ENCODE data around the gene MXI1.

DNA sequence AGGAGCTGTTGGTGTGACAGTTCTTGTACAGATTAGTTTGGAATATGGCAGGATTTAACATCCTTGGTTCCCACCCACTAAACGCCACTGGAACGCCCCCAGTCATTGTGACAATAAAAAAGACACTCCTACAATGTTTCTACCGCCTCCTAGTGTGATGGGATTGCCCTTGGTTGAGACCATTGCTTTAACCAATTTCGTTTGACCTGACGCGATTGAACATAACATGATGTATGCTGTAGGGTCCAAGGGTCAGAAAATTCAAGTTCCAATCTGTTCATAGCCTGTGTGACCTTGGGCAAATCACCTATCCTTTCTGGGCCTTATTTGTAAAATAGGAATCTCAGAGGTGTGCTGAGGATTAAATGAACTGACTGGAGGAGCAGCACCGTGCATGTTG, 12.5 kb downstream of the MXI1 start:
- TF ChIP-seq CTCF (conservative IDR thresholded peaks at IDR 0.05; ENCODE audit: low read depth in 2 of 2) (peak; percentile 26 to 56; a peak in 3 of 4 replicates), POLR2AphosphoS5 (IDR thresholded peaks at IDR 0.05; ENCODE audit: low read depth) (no peak), EZH2phosphoT487 (IDR thresholded peaks at IDR 0.05; ENCODE audit: unreplicated experiment) (no peak), EZH2 (IDR thresholded peaks at IDR 0.05; ENCODE audit: low read depth, unreplicated experiment) (no peak), CREB1 (CRISPR knock-in tag; IDR thresholded peaks at IDR 0.05; ENCODE audit: low read depth) (no peak)
- TF ChIP-seq, protein P1, sequence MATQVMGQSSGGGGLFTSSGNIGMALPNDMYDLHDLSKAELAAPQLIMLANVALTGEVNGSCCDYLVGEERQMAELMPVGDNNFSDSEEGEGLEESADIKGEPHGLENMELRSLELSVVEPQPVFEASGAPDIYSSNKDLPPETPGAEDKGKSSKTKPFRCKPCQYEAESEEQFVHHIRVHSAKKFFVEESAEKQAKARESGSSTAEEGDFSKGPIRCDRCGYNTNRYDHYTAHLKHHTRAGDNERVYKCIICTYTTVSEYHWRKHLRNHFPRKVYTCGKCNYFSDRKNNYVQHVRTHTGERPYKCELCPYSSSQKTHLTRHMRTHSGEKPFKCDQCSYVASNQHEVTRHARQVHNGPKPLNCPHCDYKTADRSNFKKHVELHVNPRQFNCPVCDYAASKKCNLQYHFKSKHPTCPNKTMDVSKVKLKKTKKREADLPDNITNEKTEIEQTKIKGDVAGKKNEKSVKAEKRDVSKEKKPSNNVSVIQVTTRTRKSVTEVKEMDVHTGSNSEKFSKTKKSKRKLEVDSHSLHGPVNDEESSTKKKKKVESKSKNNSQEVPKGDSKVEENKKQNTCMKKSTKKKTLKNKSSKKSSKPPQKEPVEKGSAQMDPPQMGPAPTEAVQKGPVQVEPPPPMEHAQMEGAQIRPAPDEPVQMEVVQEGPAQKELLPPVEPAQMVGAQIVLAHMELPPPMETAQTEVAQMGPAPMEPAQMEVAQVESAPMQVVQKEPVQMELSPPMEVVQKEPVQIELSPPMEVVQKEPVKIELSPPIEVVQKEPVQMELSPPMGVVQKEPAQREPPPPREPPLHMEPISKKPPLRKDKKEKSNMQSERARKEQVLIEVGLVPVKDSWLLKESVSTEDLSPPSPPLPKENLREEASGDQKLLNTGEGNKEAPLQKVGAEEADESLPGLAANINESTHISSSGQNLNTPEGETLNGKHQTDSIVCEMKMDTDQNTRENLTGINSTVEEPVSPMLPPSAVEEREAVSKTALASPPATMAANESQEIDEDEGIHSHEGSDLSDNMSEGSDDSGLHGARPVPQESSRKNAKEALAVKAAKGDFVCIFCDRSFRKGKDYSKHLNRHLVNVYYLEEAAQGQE (IDR thresholded peaks at IDR 0.05; ENCODE audit: unreplicated experiment) = no peak

Data from GM23338 (cell line).